Psoas muscle (tissue), 8 donors: Measurements from ENCODE around the gene SAMD15. TPM values are rescaled to one million over a fixed set of nuclear protein-coding genes. Genes with fewer than 3 reads are reported as not detected.

Source experiments
- ATAC-seq, 4 donors: fragments of 200-7000 bp; cut with Tn5 transposase; one replicate each; pipeline ENCODE4 v1.9.1; 2020; ENCODE audit warnings: moderate library complexity in 3 of 4, mild to moderate bottlenecking in 2 of 4
- DNase-seq, 2 donors: peaks; one replicate each; pipeline ENCODE4 v3.0.0-alpha.2; 2020
- H3K27ac ChIP-seq: fragments of 200-600 bp; one replicate; pipeline ENCODE4 v1.8.0; 2022
- H3K27me3 ChIP-seq, 3 donors: fragments of 200-600 bp in 1 of 3; one replicate each; pipeline versions ENCODE4 v1.6.1 to v1.8.0; 2013 to 2022; ENCODE audit warnings: low read length in 2 of 3, mild to moderate bottlenecking in 2 of 3, moderate library complexity in 1 of 3; ENCODE audit not compliant: insufficient read depth in 3 of 3
- H3K36me3 ChIP-seq, 2 donors: fragments of 200-600 bp in 1 of 2; one replicate each; pipeline versions ENCODE4 v1.6.1 to v1.8.0; 2013 to 2022; ENCODE audit warnings: low read depth in 1 of 2, mild to moderate bottlenecking in 1 of 2, moderate library complexity in 1 of 2; ENCODE audit not compliant: insufficient read depth in 1 of 2
- H3K4me1 ChIP-seq: fragments of 200-600 bp; one replicate; pipeline ENCODE4 v1.8.0; 2022
- H3K4me3 ChIP-seq: fragments of 200-600 bp; one replicate; pipeline ENCODE4 v1.8.0; 2022; ENCODE audit warnings: mild to moderate bottlenecking
- H3K9me3 ChIP-seq: fragments of 200-600 bp; one replicate; pipeline ENCODE4 v1.8.0; 2022
- WGBS, 3 donors: extraction: QIAGEN DNeasy Blood & Tissue Kit; methylation state at CpG; one replicate each; pipeline versions ENCODE4 v1.1.6 to v1.1.7; 2013; 5-methylcytosine and 5-hydroxymethylcytosine counted together
- intact Hi-C, 2 donors: fragments of 100-400 bp; cut with DNase I; formaldehyde crosslinking; loops; one replicate each; pipeline versions ENCODE4 v1.11.0 to v1.14.2; 2022
- polyA plus RNA-seq, 3 donors: library from polyadenylated mRNA; stranded (reverse); fragments of 200-250 nt; gene quantifications; one replicate each; pipeline ENCODE4 v1.2.3, GENCODE V29; 2013
- total RNA-seq, 4 donors: library from RNA; stranded (reverse); fragmentation: NEBNext Ultra II Directional in 2 of 4; extraction: Animal tissue kit (Norgen Biotek cat#: 25700) in 2 of 4; gene quantifications; one replicate each; pipeline versions ENCODE4 v1.2.1 to v1.2.4, GENCODE V29; 2021 to 2023
- TF ChIP-seq, protein P1 (sequence below): fragments of 200-600 bp; IDR thresholded peaks from one replicate; pipeline ENCODE4 v1.8.0; 2022; ENCODE audit warnings: antibody characterized with exemption
- donor health status: healthy with polysubstance abuse.
- donor health status: DM: no; HTN: no; CAD: no; lungs with moderate emphysema.
- donor health status: Bipolar disorder and iron deficiency.
- donor health status: healthy.
- donor health status: DM: yes; HTN: yes; CAD: no.
- donor health status: DM: no; HTN: no; CAD: no.
- donor health status: DM: no; HTN: no; CAD: no.
- donor health status: DM: yes; HTN: yes; CAD: no.

SAMD15 gene
- total and polyA plus RNA-seq, 7 donors = 0.12 to 0.75 (median 0.19) TPM; not detected in 3

GRCh38 chr14:77338302-77338701 is 38.9 kb upstream of the SAMD15 start:
- Histone ChIP-seq H3K27me3 (no peaks in the 10 kb centered on the region), H3K36me3 (peaks cover 0 to 54% of the 10 kb centered on the region in 2 donors)
- WGBS, 3 donors = 60 to 73% (median 63%) methylated on average over 2 of the region's 2 CpGs

GRCh38 chr14:77339407-77339806 is 37.8 kb upstream of the SAMD15 start:
- Histone ChIP-seq H3K4me1 (peaks cover 9% of the 10 kb centered on the region), H3K27ac (no peak overlapping the region), H3K36me3 (peaks cover 0 to 51% of the 10 kb centered on the region in 2 donors), H3K4me3 (no peak overlapping the region), H3K9me3 (no peaks in the 10 kb centered on the region), H3K27me3 (no peaks in the 10 kb centered on the region)
- DNase-seq = no peak
- intact Hi-C loops = no loop called here
- 96 to 100% (median 100%) methylated on average over 1 of the region's 1 CpG for WGBS, 3 donors
- no peak for ATAC-seq
- TF ChIP-seq, protein P1, sequence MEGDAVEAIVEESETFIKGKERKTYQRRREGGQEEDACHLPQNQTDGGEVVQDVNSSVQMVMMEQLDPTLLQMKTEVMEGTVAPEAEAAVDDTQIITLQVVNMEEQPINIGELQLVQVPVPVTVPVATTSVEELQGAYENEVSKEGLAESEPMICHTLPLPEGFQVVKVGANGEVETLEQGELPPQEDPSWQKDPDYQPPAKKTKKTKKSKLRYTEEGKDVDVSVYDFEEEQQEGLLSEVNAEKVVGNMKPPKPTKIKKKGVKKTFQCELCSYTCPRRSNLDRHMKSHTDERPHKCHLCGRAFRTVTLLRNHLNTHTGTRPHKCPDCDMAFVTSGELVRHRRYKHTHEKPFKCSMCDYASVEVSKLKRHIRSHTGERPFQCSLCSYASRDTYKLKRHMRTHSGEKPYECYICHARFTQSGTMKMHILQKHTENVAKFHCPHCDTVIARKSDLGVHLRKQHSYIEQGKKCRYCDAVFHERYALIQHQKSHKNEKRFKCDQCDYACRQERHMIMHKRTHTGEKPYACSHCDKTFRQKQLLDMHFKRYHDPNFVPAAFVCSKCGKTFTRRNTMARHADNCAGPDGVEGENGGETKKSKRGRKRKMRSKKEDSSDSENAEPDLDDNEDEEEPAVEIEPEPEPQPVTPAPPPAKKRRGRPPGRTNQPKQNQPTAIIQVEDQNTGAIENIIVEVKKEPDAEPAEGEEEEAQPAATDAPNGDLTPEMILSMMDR = no peak

More at GRCh38 chr14:77338302-77338701, 38.9 kb upstream of the SAMD15 start:
- Histone ChIP-seq H3K27ac (no peak overlapping the region), H3K4me1 (peaks cover under 1% of the 10 kb centered on the region), H3K9me3 (no peaks in the 10 kb centered on the region), H3K4me3 (no peak overlapping the region)
- DNase-seq = no peak
- TF ChIP-seq, protein P1 = no peak
- intact Hi-C loops = no loop called here
- no peak for ATAC-seq

- TF ChIP-seq, protein P1 = no peak
- no peak for DNase-seq
- WGBS, 3 donors = 82 to 93% (median 83%) methylated on average over 4 of the region's 4 CpGs
- peaks cover 0 to 45% of the 10 kb centered on the region in 2 donors for H3K36me3 ChIP-seq
- H3K4me3 ChIP-seq = no peak overlapping the region
- no peaks in the 10 kb centered on the region for H3K27me3 ChIP-seq
- intact Hi-C loops = no loop called here
- no peak overlapping the region for H3K27ac ChIP-seq
- H3K4me1 ChIP-seq = peaks cover 11% of the 10 kb centered on the region
- no peaks in the 10 kb centered on the region for H3K9me3 ChIP-seq
- ATAC-seq = no peak
Measured at GRCh38 chr14:77340389-77340788, 36.8 kb upstream of the SAMD15 start.

GRCh38 chr14:77342726-77343397 is 34.3 kb upstream of the SAMD15 start:
- Histone ChIP-seq H3K9me3 (no peaks in the 10 kb centered on the region), H3K4me3 (no peak overlapping the region), H3K36me3 (peaks cover 0 to 41% of the 10 kb centered on the region in 2 donors), H3K27me3 (no peaks in the 10 kb centered on the region), H3K27ac (no peak overlapping the region), H3K4me1 (peaks cover 11% of the 10 kb centered on the region)
- intact Hi-C loops = no loop called here
- ATAC-seq (peak in 1 of 4 donors; percentile 35), DNase-seq (no peak)
- WGBS, 3 donors = 76 to 84% (median 82%) methylated on average over 10 of the region's 10 CpGs
- TF ChIP-seq, protein P1 = no peak

GRCh38 chr14:77343662-77344061 is 33.5 kb upstream of the SAMD15 start:
- ATAC-seq = no peak

More at GRCh38 chr14:77343662-77344061, 33.5 kb upstream of the SAMD15 start:
- Histone ChIP-seq H3K36me3 (peaks cover 0 to 38% of the 10 kb centered on the region in 2 donors), H3K4me3 (no peak overlapping the region), H3K9me3 (no peaks in the 10 kb centered on the region), H3K27ac (no peak overlapping the region), H3K4me1 (peaks cover 11% of the 10 kb centered on the region), H3K27me3 (no peaks in the 10 kb centered on the region)
- intact Hi-C loops = no loop called here
- TF ChIP-seq, protein P1 = no peak
- no peak for DNase-seq
- 28 to 49% (median 30%) methylated on average over 2 of the region's 2 CpGs for WGBS, 3 donors
